ENCODE data around the gene APOB. TPM values are rescaled to one million over a fixed set of nuclear protein-coding genes. Genes with fewer than 3 reads are reported as not detected.

Gene APOB
- polyA plus RNA-seq, 2 of the 4 experiments (the other 2 are of a cell fraction): under 0.01 TPM; not detected in 1

DNA sequence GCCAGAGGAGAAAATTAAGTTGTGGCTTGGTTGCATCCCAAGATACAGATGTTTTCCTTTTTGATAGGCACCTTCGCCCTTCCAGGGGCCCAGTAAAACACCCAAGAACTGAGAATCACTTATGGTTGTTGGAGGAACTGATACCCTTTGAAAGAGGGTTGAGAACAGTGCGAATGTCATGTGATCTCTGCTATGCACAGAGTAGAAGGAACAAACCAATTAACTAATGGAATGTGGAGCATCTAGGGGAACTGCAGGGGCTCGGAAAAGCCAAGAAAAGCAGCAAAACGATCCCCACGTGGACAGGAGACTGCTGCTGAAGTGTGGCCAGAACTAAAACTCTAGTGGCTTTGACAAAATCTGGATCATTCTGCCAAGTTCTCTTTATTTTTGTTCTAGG is 58.8 kb downstream of the APOB start:
- ChIA-PET POLR2A (no interaction called here), CTCF (interaction anchor here (1.8 to 2.5 kb wide), 2 partner anchors 11 to 21 kb away, joined by 5 to 14 read pairs; no protein-coding TSS in a partner anchor)
- H3K4me3 ChIP-seq: no peak overlapping the region
- no peaks in the 10 kb centered on the region for H3K9me3 ChIP-seq
- FAIRE-seq (no peak), DNase-seq (ENCODE audit: low read depth in 1 of 2, low spot score in 1 of 2) (no peak), ATAC-seq (no peak)
- no peaks in the 10 kb centered on the region for H3K4me1 ChIP-seq
- WGBS (ENCODE audit: missing lambda C conversion rate): 1% methylated on average over 5 of the region's 5 CpGs
- TF ChIP-seq BHLHE40 (IDR thresholded peaks at IDR 0.05; ENCODE audit: low read depth, low read length) (no peak), BCL3 (IDR thresholded peaks at IDR 0.05) (no peak), NPAS2 (CRISPR knock-in tag; IDR thresholded peaks at IDR 0.05; ENCODE audit: borderline replicate concordance) (no peak), ZSCAN20 (CRISPR knock-in tag; IDR thresholded peaks at IDR 0.05) (no peak), JUNB (IDR thresholded peaks at IDR 0.05) (no peak), HOXB13 (CRISPR knock-in tag; IDR thresholded peaks at IDR 0.05; ENCODE audit: low read depth) (no peak), POLR2AphosphoS2 (conservative IDR thresholded peaks at IDR 0.05; ENCODE audit: low read length) (no peak), JUN (IDR thresholded peaks at IDR 0.05) (no peak), PHF8 (IDR thresholded peaks at IDR 0.05; ENCODE audit: borderline replicate concordance, low read depth) (no peak), CBX2 (IDR thresholded peaks at IDR 0.05; ENCODE audit: borderline replicate concordance, low read depth) (no peak), FOXS1 (CRISPR knock-in tag; IDR thresholded peaks at IDR 0.05) (no peak)
- TF ChIP-seq, protein P1, sequence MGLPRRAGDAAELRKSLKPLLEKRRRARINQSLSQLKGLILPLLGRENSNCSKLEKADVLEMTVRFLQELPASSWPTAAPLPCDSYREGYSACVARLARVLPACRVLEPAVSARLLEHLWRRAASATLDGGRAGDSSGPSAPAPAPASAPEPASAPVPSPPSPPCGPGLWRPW (IDR thresholded peaks at IDR 0.05): no peak
- no peak overlapping the region for H3K27ac ChIP-seq
- no peak overlapping the region for H3K4me2 ChIP-seq

DNA sequence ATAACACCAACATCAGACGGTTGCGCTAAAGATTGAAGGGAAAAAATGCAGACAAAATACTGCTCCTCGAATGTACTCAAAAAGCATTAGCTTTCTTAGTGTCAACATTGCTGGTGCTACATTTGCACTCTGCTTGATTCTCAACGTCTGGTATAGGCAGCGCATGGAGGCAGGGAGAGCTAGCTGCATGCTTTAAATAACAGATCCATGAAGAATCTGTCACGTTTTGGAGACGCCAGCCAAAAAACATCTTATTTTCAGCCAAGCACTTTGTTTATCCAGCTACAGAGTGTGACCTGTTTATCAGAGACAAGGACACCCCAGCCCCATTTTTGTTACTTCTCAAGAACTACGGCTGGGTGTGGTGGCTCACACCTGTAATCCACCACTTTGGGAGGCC is 59.5 kb downstream of the APOB start:
- FAIRE-seq (no peak), DNase-seq (ENCODE audit: low read depth in 1 of 2, low spot score in 1 of 2) (no peak), ATAC-seq (no peak)
- ChIA-PET CTCF (interaction anchor here (0.5 to 2.5 kb wide), 4 partner anchors 8 to 323 kb away, joined by 3 to 14 read pairs (median 4); no protein-coding TSS in a partner anchor), POLR2A (no interaction called here)
- Histone ChIP-seq H3K4me3 (no peak overlapping the region), H3K4me2 (no peak overlapping the region), H3K4me1 (no peaks in the 10 kb centered on the region), H3K9me3 (no peaks in the 10 kb centered on the region), H3K27ac (no peak overlapping the region)
- WGBS (ENCODE audit: missing lambda C conversion rate): 38% methylated on average over 8 of the region's 8 CpGs
- TF ChIP-seq HEYL (CRISPR knock-in tag; IDR thresholded peaks at IDR 0.05): no peak
- no peak for TF ChIP-seq CEBPB (IDR thresholded peaks at IDR 0.05)
- no peak for TF ChIP-seq TFCP2L1 (CRISPR knock-in tag; IDR thresholded peaks at IDR 0.05)

DNA sequence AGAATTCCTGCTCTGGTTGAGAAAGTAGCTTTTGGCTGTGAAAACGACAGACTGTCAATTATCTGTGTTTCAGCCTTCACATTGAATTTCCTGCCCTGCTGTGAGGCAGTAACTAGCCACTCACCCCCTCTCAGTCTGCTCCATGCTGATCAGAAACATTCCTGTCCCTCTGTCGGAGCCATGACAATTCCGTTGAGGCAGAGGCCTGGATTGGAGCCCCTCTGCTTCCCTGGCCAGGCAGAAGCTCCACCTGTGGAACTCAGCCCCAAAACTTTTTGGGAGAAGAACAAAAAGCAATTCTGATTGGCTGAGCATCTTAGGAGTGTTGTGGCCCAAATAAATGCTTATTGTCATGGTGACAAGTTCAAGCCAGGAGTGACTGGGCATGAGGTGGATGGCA is 60.0 kb downstream of the APOB start:
- ATAC-seq: no peak
- ChIA-PET CTCF (interaction anchor here (0.5 to 2.5 kb wide), 5 partner anchors 8 to 322 kb away, joined by 3 to 14 read pairs (median 3); no protein-coding TSS in a partner anchor), POLR2A (no interaction called here)
- DNase-seq (ENCODE audit: low read depth in 1 of 2, low spot score in 1 of 2): no peak
- 0% methylated on average over 3 of the region's 3 CpGs for WGBS (ENCODE audit: missing lambda C conversion rate)
- no peak overlapping the region for H3K27ac ChIP-seq
- no peak overlapping the region for H3K4me3 ChIP-seq
- no peak for TF ChIP-seq TFCP2L1 (CRISPR knock-in tag; IDR thresholded peaks at IDR 0.05)
- no peaks in the 10 kb centered on the region for H3K4me1 ChIP-seq
- H3K9me3 ChIP-seq: no peaks in the 10 kb centered on the region
- no peak overlapping the region for H3K4me2 ChIP-seq
- no peak for FAIRE-seq

DNA sequence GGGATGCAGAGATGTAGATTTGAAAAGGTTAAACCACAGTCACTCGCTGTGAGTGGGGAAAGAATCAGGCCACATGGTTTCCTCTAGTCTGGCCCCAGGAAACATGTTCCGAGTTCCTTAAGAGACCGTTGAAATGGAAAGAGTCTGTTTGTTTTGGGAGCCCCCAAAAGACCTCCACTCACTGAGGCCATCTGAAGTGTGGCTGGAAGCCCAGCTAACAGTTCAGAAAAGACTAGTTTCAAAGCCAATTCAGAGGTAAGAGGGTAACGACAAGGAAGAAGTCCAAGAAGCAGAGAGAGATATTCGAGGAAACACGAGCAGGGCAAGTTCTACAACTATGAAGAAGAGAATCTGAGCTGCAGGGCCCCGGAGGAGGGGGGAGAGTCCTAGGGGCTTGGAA is 61.0 kb downstream of the APOB start:
- WGBS (ENCODE audit: missing lambda C conversion rate): 34% methylated on average over 7 of the region's 7 CpGs
- FAIRE-seq (no peak), DNase-seq (ENCODE audit: low read depth in 1 of 2, low spot score in 1 of 2) (no peak), ATAC-seq (no peak)
- Histone ChIP-seq H3K4me2 (no peak overlapping the region), H3K4me3 (no peak overlapping the region), H3K4me1 (no peaks in the 10 kb centered on the region), H3K9me3 (no peaks in the 10 kb centered on the region), H3K27ac (no peak overlapping the region)
- CTCF ChIA-PET: interaction anchor here (2.1 kb wide), 1 partner anchor 321 kb away, joined by 7 read pairs; no protein-coding TSS in a partner anchor
- TF ChIP-seq SREBF2 (IDR thresholded peaks at IDR 0.05) (no peak), HOXB5 (CRISPR knock-in tag; IDR thresholded peaks at IDR 0.05) (no peak), ZSCAN20 (CRISPR knock-in tag; IDR thresholded peaks at IDR 0.05) (no peak)
- POLR2A ChIA-PET: no interaction called here

Measured in A549 (cell line).